Activated T-cell treated with anti-CD3 and anti-CD28 coated beads, Interleukin-2, amount 50 U/mL, for 1 hour (primary cell): ENCODE data around the gene CRYGB.
"Not testable (repeated sequence)": the region's sequence is repeated elsewhere in the genome, so short reads cannot be mapped to it uniquely, and the experiment has no call there.

Source experiments
- DNase-seq: peaks from one replicate; pipeline ENCODE4 v3.0.0-alpha.2; 2020

The CRYGB gene

GRCh38 chr2:208112273-208112745, 33.6 kb downstream of the CRYGB start:
- DNase-seq: not testable (repeated sequence)

- DNase-seq: no peak
Measured at GRCh38 chr2:208103616-208104015, 42.3 kb downstream of the CRYGB start.

GRCh38 chr2:208101716-208102631, 44.0 kb downstream of the CRYGB start:
- DNase-seq: no peak

GRCh38 chr2:208099682-208100470, 46.1 kb downstream of the CRYGB start:
- DNase-seq: no peak

GRCh38 chr2:208098701-208099100, 47.3 kb downstream of the CRYGB start:
- not testable (repeated sequence) for DNase-seq

- no peak for DNase-seq
Measured at GRCh38 chr2:208098267-208098666, 47.7 kb downstream of the CRYGB start.

- DNase-seq: no peak
Measured at GRCh38 chr2:208097801-208098200, 48.2 kb downstream of the CRYGB start.

GRCh38 chr2:208097313-208097712, 48.6 kb downstream of the CRYGB start:
- DNase-seq: no peak

- no peak for DNase-seq
Measured at GRCh38 chr2:208096080-208096479, 49.9 kb downstream of the CRYGB start.

- no peak for DNase-seq
Measured at GRCh38 chr2:208093128-208093527, 52.8 kb downstream of the CRYGB start.
